ENCODE results near the gene UBR3.

The UBR3 gene

GRCh38 chr2:169976335-169976851, 149.1 kb downstream of the UBR3 start:
- DNase-seq, result no peak
- in situ Hi-C loops (cut with HindIII; ENCODE audit: low pct_ligation_motif_present, low pct_unique_long_range_greater_than_20kb, low sequenced_read_pairs), result no loop called here

GRCh38 chr2:169977530-169977929, 150.3 kb downstream of the UBR3 start:
- in situ Hi-C loops (cut with HindIII; ENCODE audit: low pct_ligation_motif_present, low pct_unique_long_range_greater_than_20kb, low sequenced_read_pairs), result no loop called here
- DNase-seq, result no peak

GRCh38 chr2:169978402-169979017, 151.3 kb downstream of the UBR3 start:
- in situ Hi-C loops (cut with HindIII; ENCODE audit: low pct_ligation_motif_present, low pct_unique_long_range_greater_than_20kb, low sequenced_read_pairs), result no loop called here
- DNase-seq, result no peak

GRCh38 chr2:169979025-169979424, 151.8 kb downstream of the UBR3 start:
- in situ Hi-C loops (cut with HindIII; ENCODE audit: low pct_ligation_motif_present, low pct_unique_long_range_greater_than_20kb, low sequenced_read_pairs), result no loop called here
- no peak for DNase-seq

- DNase-seq, result no peak
- in situ Hi-C loops (cut with HindIII; ENCODE audit: low pct_ligation_motif_present, low pct_unique_long_range_greater_than_20kb, low sequenced_read_pairs), result no loop called here
Measured at GRCh38 chr2:169980001-169980400, 152.7 kb downstream of the UBR3 start.

- DNase-seq, result no peak
- in situ Hi-C loops (cut with HindIII; ENCODE audit: low pct_ligation_motif_present, low pct_unique_long_range_greater_than_20kb, low sequenced_read_pairs), result no loop called here
Measured at GRCh38 chr2:169980643-169981042, 153.4 kb downstream of the UBR3 start.

GRCh38 chr2:169982929-169983328, 155.7 kb downstream of the UBR3 start:
- DNase-seq, result no peak
- in situ Hi-C loops (cut with HindIII; ENCODE audit: low pct_ligation_motif_present, low pct_unique_long_range_greater_than_20kb, low sequenced_read_pairs), result no loop called here

GRCh38 chr2:169983506-169983905, 156.3 kb downstream of the UBR3 start:
- in situ Hi-C loops (cut with HindIII; ENCODE audit: low pct_ligation_motif_present, low pct_unique_long_range_greater_than_20kb, low sequenced_read_pairs), result no loop called here
- no peak for DNase-seq

GRCh38 chr2:169984145-169984544, 156.9 kb downstream of the UBR3 start:
- DNase-seq, result no peak
- in situ Hi-C loops (cut with HindIII; ENCODE audit: low pct_ligation_motif_present, low pct_unique_long_range_greater_than_20kb, low sequenced_read_pairs), result no loop called here

- in situ Hi-C loops (cut with HindIII; ENCODE audit: low pct_ligation_motif_present, low pct_unique_long_range_greater_than_20kb, low sequenced_read_pairs), result no loop called here
- no peak for DNase-seq
Measured at GRCh38 chr2:169994752-169995151, 167.5 kb downstream of the UBR3 start.

- in situ Hi-C loops (cut with HindIII; ENCODE audit: low pct_ligation_motif_present, low pct_unique_long_range_greater_than_20kb, low sequenced_read_pairs), result no loop called here
- no peak for DNase-seq
Measured at GRCh38 chr2:169997140-169997887, 170.1 kb downstream of the UBR3 start.

- DNase-seq, result no peak
- in situ Hi-C loops (cut with HindIII; ENCODE audit: low pct_ligation_motif_present, low pct_unique_long_range_greater_than_20kb, low sequenced_read_pairs), result no loop called here
Measured at GRCh38 chr2:169999054-169999453, 171.8 kb downstream of the UBR3 start.

- DNase-seq, result no peak
- in situ Hi-C loops (cut with HindIII; ENCODE audit: low pct_ligation_motif_present, low pct_unique_long_range_greater_than_20kb, low sequenced_read_pairs), result no loop called here
Measured at GRCh38 chr2:170002096-170002495, 174.8 kb downstream of the UBR3 start.

- DNase-seq, result peak; percentile 13
- in situ Hi-C loops (cut with HindIII; ENCODE audit: low pct_ligation_motif_present, low pct_unique_long_range_greater_than_20kb, low sequenced_read_pairs), result no loop called here
Measured at GRCh38 chr2:170005702-170006101, 178.4 kb downstream of the UBR3 start.

- in situ Hi-C loops (cut with HindIII; ENCODE audit: low pct_ligation_motif_present, low pct_unique_long_range_greater_than_20kb, low sequenced_read_pairs), result no loop called here
- no peak for DNase-seq
Measured at GRCh38 chr2:170006587-170007325, 179.5 kb downstream of the UBR3 start.

- no peak for DNase-seq
- in situ Hi-C loops (cut with HindIII; ENCODE audit: low pct_ligation_motif_present, low pct_unique_long_range_greater_than_20kb, low sequenced_read_pairs), result no loop called here
Measured at GRCh38 chr2:170009209-170009608, 182.0 kb downstream of the UBR3 start.

- no peak for DNase-seq
- in situ Hi-C loops (cut with HindIII; ENCODE audit: low pct_ligation_motif_present, low pct_unique_long_range_greater_than_20kb, low sequenced_read_pairs), result no loop called here
Measured at GRCh38 chr2:170012773-170013172, 185.5 kb downstream of the UBR3 start.

- DNase-seq, result no peak
- in situ Hi-C loops (cut with HindIII; ENCODE audit: low pct_ligation_motif_present, low pct_unique_long_range_greater_than_20kb, low sequenced_read_pairs), result no loop called here
Measured at GRCh38 chr2:170013802-170014551, 186.7 kb downstream of the UBR3 start.

GRCh38 chr2:170014769-170015168, 187.5 kb downstream of the UBR3 start:
- in situ Hi-C loops (cut with HindIII; ENCODE audit: low pct_ligation_motif_present, low pct_unique_long_range_greater_than_20kb, low sequenced_read_pairs), result no loop called here
- DNase-seq, result no peak
